Endothelial cell of umbilical vein (primary cell): Measurements from ENCODE around the gene SKI.

ENCODE experiments used
- CTCF ChIP-seq, 2 donors: IDR thresholded peaks; 1 replicate in 1 of 2; 2 replicates in 1 of 2; pipeline ENCODE4 v1.5.1; 2011; ENCODE audit warnings: low read length in 2 of 2, mild to moderate bottlenecking in 2 of 2, moderate library complexity in 2 of 2, control low read depth in 1 of 2, inconsistent platforms in 1 of 2, low read depth in 1 of 2; ENCODE audit not compliant: insufficient read depth in 1 of 2; ENCODE audit errors: extremely low read depth in 1 of 2
- EZH2 ChIP-seq: IDR thresholded peaks from 2 replicates; pipeline ENCODE4 v1.6.1; 2012; ENCODE audit warnings: borderline replicate concordance, low read depth, mild to moderate bottlenecking, moderate library complexity, low read length, inconsistent platforms; ENCODE audit not compliant: severe bottlenecking
- FOS ChIP-seq: IDR thresholded peaks from 2 replicates; pipeline ENCODE4 v1.6.1; 2011; ENCODE audit warnings: mild to moderate bottlenecking, low read length, moderate library complexity, borderline replicate concordance; ENCODE audit not compliant: insufficient read depth
- GATA2 ChIP-seq: IDR thresholded peaks from 2 replicates; pipeline ENCODE4 v1.7.0; 2011; ENCODE audit warnings: low read depth, mild to moderate bottlenecking, moderate library complexity, mixed read lengths, low read length; ENCODE audit not compliant: insufficient read length, insufficient read depth
- JUN ChIP-seq: IDR thresholded peaks from 2 replicates; pipeline ENCODE4 v1.6.1; 2011; ENCODE audit warnings: borderline replicate concordance, low read depth; ENCODE audit not compliant: insufficient read length, insufficient read depth
- MAX ChIP-seq: IDR thresholded peaks from 2 replicates; pipeline ENCODE4 v1.6.1; 2011; ENCODE audit not compliant: insufficient read depth, insufficient read length
- MYC ChIP-seq: IDR thresholded peaks from one replicate; pipeline ENCODE4 v1.6.1; 2011; ENCODE audit warnings: mild to moderate bottlenecking, low read depth, low read length
- POLR2A ChIP-seq: IDR thresholded peaks from 2 replicates; pipeline ENCODE4 v1.6.1; 2012; ENCODE audit warnings: low read depth, mild to moderate bottlenecking, control low read depth, low read length
- POLR2AphosphoS5 ChIP-seq: IDR thresholded peaks from 2 replicates; pipeline ENCODE4 v1.6.1; 2012; ENCODE audit warnings: low read depth, mild to moderate bottlenecking, control low read depth, low read length, moderate library complexity; ENCODE audit not compliant: insufficient read depth

- no peak for TF ChIP-seq POLR2A
- TF ChIP-seq MAX, result no peak
- TF ChIP-seq CTCF (IDR thresholded peaks at IDR 0.05; ENCODE audit: extremely low read depth in 1 of 2, insufficient read depth in 1 of 2, low read depth in 1 of 2, low read length in 2 of 2), result no peak
- TF ChIP-seq JUN, result no peak
- no peak for TF ChIP-seq EZH2
- no peak for TF ChIP-seq GATA2
- no peak for TF ChIP-seq POLR2AphosphoS5
- no peak for TF ChIP-seq FOS
- TF ChIP-seq MYC, result no peak
Measured at GRCh38 chr1:2197707-2198165, 30.4 kb upstream of the SKI start.
